Measurements from ENCODE around the gene C2orf92.
"Not testable (repeated sequence)": the region's sequence is repeated elsewhere in the genome, so short reads cannot be mapped to it uniquely, and the experiment has no call there.

The C2orf92 gene

DNA sequence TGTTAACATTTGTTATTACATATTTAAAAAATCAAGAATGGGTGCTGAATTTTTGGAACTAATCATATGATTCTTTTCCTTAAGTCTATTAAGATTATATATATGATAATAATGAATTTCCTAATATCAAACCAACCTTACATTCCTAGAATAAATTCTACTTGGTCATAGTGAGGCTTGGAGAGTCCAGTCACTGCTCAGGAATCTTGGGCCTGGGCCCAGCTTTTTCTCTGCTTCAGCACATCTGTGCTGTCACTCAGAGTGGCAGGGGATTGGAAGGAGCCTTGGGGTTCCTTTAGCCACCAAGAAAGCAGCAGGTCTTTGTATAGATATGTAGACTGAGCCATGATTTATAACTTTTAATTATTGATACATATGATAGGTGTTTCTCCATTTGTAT lies 24.0 kb downstream of the C2orf92 start:
- no peak for DNase-seq (ENCODE audit: low read depth)

DNA sequence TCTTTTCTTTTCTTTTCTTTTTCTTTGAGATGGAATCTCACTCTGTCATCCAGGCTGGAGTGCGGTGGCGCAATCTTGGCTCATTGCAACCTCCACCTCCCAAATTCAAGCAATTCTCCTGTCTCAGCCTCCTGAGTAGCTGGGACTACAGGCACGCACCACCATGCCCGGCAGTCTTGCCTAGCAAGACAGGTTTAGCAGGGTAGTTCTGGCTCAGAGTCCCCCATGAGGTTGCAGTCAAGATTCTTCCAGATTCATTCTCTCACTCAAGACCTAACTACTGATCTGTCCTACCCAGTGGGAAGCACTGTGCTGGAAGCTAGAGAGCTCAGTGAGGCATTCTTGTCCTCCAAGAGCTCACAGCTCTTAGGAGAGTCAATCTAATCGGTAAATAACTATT lies 26.2 kb downstream of the C2orf92 start:
- DNase-seq (ENCODE audit: low read depth), result no peak

DNA sequence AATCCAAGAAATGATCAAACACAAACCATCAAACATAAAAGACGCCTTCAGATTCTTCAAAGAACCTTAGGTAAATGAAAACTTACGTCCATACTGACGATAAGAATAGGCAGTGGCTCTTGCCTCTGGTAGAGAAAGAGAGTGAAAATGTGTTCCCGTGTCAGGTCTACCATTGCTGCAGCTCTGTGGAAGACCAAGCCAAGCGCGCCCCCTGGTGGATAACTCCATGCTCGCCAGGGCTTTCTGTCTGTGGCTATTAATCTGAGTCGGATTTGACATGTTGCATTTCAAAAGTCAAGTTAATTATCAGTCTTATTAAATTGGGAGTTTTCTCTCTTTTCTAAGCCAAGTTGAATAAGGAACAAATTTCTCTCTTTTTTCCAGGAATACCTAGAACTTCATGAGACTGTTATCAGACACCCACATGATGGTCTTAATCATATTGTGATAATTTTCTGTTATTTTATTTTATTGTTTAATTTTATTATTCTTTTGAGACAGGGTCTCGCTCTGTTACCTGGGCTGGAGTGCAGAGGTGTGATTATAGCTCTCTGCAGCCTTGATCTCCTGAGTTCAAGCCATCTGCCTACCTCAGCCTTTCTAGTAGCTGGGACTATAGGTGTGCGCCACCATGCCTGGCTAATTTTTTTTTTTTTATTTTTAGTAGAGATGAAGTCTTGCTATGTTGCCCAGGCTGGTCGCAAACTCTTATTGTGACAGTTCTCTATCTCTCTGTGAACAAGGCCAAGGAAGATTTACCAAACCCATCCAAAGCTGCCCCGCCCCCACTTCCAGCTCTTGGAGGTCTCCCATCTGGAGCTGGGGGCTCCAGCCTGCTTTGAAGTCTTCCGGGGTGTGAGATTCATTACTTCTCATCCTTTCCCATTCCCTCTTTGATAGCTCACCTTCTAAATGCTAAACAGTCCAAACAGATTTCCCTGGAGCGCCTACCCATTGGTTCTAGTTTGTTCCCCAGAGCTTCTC lies 28.0 kb downstream of the C2orf92 start:
- DNase-seq (ENCODE audit: low read depth), result no peak

DNA sequence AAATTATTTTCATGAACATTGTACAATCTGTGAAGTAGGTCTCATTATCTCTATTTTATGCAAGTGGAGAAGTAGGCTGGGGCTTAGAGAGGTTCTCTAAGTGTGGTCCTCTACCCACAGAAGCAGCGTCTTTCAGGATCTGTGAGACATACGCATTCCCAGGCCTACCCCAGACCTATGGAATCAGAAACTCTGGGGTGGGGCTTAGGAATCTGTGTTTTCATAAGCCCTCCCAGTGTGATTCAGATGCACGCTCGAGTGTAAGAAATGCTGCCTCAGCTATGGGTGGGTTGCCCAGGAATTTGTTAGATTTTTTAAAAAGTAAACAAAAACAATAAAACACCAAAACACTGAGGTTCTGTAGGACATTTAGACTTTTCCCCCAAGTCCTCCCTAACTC lies 29.0 kb downstream of the C2orf92 start:
- DNase-seq (ENCODE audit: low read depth), result no peak

DNA sequence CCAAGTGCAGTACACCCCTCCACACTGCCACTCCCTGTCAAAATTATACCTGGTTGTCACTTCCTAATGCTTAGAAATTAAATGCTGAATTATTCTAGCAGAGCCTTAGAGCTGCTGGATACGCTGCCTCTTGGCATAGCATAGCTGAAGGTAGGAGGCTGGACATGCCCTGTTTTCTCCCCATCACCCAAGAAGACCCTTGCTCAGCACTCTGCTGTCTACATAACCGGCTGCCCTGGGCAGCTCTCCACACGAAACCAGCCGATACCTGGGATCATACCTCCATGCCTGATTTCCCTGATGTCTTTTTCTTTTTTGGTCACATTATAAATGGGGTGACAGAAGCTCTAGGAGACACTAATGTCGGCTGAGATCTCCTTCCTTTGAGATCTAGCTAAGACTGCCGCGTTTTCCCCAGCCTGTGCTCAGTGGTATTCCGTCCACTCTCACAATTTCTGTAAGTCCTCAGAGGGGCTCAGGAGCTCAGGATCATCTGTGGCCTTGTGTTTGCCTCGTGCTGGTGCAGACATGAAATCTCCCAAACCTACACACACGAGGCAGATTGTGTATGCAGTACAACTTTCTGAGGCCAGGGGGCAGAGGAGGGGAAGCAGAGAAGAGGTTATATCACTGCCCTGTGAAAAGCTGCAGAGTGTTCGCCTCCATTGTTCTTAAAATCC lies 30.4 kb downstream of the C2orf92 start:
- DNase-seq (ENCODE audit: low read depth), result no peak

DNA sequence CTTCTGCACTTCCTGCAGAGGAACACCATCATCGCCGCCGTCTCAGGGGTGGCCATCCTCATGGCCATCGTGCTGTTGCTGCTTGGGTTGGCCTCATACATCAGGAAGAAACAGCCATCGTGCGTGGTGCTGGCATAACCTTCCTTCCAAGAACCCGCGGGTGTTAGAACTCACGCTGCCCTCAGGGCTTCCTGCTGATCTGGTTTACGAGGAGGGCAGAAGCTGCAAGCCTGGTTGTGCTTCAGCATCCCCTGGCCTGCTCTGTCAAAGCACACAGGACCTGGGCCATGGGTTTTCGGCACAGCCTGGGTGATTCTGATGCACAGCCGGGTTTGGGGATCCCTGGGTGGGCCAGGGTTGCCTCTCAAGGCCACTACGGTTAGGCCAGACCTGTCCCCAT lies 31.7 kb downstream of the C2orf92 start:
- no peak for DNase-seq (ENCODE audit: low read depth)

DNA sequence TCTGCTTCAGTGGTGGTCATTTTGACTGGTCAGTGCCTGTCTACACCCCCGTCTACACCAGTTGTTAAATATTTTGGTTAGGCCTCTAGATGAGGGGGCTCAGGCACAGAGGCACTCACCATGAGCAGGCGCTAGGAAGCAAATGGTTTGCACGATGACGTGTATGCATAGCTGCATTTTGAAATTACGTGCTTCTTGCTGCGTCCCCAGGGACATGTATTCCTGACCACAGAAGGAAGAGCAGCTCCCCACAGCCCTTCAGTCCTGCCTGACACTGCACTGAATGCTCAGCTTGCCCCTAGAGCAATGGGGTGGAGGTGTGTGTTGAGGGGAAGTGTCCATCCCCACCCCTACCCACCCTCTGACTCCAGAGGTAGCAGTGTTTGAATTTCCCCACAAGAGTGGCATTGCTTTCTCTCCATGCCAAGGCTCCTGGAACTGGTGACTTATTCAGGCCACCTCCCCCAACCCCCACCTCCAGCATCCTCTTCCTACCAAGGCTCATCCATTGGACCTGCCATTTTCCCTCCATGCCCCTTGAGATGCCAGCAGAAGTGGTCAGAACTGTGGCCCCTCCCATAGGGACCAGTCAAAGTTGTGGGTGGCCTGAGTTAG lies 32.4 kb downstream of the C2orf92 start:
- no peak for DNase-seq (ENCODE audit: low read depth)

DNA sequence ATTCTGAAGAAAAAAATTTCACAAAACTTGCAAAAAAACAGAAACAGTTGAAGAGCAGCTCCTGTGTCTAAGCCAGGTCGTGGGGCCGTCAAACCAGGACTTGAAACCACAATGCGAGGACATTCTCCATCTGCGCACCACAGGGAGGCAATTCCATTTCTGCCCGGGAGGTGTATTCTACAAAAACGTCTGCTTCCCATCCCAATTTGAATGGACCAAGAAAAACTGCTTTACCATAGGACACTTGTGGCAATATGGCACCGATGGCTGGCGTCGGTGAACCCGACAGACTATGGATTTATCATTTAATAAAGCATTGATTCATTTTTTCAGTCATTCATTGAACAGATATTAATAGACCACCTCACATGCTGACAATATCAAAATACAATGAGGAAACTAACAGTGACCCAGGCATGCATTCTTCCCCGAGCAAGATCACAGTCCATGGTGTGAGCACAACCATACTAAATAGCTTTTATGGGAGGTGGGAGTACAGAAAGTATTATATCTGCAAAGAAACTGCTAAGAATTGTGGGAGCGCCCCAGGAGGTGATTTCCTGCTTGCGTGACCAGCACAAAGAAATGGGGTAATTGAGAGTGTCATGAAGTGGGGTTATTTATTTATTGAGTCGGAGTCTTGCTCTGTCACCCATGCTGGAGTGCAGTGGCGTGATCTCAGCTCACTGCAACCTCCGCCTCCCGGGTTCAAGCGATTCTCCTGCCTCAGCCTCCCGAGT lies 33.4 kb downstream of the C2orf92 start:
- no peak for DNase-seq (ENCODE audit: low read depth)

DNA sequence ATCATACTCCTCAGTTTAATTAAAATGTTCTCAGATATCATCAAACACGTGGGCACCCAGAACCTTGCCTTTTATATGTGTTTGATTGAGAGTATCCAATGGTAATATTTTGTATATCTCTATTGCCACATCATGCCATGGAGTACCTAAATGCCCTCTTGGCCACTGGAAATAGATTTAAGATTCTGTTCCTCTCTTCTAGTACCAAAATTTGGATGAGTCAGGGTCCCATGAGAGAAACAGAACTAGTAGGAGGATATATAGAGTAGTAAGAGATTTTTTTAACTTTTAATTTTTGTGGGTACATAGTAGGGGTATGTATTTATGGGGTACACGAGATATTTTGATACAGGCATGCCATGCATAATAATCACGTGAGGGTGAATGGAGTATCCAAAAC lies 34.2 kb downstream of the C2orf92 start:
- no peak for DNase-seq (ENCODE audit: low read depth)

DNA sequence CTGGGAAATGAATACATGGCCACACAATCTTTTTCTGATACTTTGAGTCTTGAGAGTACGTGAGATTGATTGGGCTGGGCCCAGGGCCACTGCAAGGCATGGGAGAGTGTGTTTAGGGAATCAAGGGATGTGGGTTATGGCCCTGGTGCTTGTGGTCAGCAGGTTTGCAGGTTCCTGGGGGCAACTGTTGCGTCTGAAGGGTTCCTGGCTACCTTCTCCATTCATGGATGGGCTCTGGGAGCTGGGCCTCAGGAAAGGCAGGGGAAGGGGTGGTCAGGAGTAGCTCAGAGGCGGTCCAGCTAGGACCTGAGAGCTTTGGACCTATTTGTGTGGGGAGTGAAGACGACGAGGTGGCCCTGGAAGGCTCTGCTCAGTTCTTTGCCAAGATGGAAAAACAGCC lies 35.5 kb downstream of the C2orf92 start:
- no peak for DNase-seq (ENCODE audit: low read depth)

DNA sequence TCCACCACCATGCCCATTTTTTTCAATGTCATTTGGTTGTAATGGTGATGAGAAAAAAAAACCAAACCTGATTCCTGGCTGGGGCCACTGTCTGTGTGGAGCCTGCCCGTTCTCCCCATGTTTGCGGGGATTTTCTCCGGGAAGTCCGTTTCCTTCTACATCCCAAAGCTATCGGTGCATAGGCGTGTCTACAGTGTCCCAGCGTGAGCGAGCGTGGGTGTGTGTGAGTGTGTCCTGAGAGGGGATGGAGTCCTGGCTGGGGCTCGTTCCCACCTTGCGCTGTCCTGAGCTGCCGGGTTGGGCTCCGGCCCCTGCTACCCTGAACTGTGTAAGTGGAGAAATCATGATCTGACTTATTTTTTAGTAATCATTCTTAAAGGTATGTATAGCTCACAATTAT lies 36.6 kb downstream of the C2orf92 start:
- no peak for DNase-seq (ENCODE audit: low read depth)

DNA sequence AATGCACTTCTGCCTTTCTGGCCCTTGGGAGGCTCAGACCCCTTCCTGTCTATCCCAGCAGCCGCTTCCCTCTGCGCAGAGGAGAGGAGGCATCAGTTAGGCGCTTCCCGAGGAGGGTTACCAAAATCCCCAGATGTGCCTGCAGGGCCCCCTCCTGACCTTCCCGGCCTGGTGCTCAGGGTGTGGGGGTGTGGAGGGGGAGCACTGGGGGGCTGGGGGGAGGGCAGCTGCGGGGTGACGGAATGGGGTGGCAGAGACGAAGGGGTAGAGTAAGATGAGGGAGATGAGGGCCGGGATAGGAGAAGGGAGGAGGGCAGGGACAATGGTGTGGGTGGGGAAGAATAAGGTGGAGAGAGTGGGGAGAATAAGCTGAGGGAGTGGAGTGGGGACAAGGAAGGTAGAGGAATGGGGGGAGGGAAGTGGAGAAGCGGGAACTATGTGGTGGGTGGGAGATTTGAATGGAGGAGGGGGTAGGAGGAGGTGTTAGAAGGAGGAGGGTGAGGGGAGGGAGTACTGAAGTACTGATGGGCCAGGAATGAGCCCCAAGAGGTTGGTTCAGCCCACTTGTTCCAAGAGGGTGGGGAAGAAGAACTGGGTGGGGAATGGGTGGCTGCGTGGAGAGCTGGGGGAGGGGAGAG lies 37.3 kb downstream of the C2orf92 start:
- no peak for DNase-seq (ENCODE audit: low read depth)

DNA sequence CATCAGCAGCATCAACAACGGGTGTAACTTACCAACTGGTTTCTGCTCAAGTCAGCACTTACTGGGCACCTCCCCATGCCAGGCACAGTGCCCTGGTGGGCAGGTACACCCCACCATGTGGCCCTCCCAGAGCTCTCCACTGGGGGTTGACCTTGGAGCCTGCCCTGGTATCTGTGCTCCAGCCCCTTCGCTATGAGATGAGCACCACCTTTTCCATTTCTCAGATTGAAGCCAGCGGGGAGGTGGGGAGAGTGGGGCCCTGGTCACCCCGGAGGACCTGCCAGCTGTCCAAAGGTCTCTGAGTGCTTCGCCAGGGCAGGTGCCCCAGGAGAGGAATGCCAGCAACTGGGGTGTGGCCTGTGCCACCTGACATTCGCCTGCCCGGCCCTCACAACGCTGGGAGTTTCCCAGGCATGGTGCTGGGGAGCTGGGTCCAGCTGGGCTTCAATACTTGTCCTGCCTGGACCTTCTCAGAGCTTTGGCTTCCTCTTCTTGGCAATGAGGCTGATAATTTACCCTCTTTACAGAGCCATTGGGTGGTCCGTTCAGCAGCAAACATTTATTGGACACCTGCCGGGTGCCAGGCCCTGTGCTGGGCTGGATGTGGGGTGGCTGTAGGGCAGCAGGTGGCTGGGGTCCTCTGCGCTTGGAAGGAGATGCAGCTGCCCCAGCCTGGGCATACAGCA lies 38.0 kb downstream of the C2orf92 start:
- no peak for DNase-seq (ENCODE audit: low read depth)

DNA sequence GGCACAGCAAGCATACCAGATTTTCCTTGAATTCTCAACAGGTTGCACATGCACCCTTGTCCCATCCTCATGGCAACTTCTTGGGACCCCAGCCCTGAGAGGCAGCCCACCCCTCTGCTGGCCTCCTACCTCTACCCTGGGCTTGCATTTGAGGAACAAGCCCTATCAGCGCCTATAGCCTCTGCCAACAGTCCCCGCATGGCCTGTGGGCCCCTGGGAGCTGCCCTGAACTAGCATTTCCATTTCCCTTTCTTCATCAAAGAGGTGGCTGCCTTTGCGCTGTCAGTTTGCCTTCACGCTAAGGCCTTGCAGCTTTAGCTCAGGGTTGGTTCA lies 38.5 kb downstream of the C2orf92 start:
- no peak for DNase-seq (ENCODE audit: low read depth)

DNA sequence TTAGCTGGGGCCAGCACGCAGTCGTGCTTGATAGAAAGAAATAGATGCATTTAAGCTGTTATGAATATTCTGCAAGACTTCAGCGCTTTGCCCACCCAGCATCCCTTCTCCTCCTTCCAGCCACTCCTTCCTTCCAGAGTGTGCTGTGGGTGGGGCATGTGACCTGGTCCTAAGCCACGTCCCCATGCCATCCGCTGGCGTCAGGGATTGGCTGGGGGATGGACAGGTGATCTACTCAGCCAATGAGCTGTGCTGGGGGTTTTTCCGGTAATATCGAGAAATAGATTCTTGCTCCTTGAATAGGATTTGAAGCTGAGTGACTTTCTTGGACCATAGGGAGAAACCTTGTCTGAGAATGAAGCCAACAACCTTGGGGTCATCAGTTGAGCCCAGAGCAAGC lies 39.1 kb downstream of the C2orf92 start:
- DNase-seq (ENCODE audit: low read depth), result no peak

DNA sequence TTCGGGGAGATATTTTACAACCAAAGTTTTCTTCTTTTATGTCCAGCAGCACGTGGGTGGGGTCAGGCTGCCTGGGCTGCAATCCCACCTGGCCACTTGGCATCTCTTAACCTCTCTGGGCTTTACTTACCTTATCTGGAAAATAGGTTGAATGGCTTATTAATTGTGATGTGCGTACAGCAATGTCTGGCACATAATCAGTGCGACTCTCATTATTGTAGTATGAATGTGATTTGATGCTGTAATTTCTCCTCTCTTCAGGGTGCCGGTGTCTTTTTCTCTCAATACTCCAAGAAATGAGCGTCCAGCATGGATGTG lies 41.8 kb downstream of the C2orf92 start:
- no peak for DNase-seq (ENCODE audit: low read depth)

DNA sequence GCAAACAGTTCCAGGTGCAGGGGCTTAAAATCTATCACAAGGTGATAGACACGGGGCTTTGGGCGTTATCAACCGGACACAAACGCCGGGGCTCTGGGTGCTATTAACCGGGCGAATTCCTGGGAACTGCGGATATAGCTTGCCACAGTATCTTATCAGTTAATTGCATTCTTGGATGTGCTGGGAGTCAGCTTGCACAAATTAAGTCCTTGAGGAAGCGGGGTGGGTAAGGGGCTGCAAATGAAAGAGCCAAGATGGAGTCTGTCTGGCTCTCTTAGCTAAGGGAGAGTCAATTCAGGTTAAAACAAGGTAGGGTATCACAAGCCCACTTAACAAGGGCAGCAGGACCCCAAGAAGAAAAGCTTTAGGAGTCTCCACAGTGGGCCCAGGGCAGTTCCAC lies 42.7 kb downstream of the C2orf92 start:
- DNase-seq (ENCODE audit: low read depth), result not testable (repeated sequence)

DNA sequence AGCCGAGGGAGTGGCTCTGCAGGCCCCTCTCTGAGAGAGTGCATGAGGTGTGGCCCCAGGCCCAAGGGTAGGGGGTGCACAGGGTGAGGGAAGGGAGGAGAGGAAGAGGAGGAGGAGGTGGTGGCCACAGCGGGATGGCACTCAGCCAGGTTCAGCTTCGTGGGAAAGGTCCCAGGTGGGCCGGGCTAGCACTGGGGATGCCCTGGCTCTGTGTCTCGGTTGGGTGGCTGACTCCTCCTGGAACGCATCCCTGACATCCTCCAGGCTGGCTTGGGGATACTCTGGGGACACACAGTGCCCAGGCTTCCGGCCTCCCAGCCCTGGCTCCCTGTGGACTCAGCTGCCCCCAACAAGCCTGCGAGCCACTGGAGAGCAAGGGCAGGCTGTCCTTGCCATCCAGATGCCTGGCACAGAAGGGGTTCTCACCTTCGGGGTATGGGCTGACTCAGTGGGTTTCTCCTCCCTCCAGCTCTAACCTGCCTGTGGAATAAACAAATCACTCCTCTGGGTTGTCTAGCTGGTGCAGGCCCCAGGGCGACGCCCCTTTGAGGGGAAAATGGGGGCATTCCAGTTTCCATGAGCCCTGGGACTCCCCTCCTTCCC lies 43.3 kb downstream of the C2orf92 start:
- no peak for DNase-seq (ENCODE audit: low read depth)

DNA sequence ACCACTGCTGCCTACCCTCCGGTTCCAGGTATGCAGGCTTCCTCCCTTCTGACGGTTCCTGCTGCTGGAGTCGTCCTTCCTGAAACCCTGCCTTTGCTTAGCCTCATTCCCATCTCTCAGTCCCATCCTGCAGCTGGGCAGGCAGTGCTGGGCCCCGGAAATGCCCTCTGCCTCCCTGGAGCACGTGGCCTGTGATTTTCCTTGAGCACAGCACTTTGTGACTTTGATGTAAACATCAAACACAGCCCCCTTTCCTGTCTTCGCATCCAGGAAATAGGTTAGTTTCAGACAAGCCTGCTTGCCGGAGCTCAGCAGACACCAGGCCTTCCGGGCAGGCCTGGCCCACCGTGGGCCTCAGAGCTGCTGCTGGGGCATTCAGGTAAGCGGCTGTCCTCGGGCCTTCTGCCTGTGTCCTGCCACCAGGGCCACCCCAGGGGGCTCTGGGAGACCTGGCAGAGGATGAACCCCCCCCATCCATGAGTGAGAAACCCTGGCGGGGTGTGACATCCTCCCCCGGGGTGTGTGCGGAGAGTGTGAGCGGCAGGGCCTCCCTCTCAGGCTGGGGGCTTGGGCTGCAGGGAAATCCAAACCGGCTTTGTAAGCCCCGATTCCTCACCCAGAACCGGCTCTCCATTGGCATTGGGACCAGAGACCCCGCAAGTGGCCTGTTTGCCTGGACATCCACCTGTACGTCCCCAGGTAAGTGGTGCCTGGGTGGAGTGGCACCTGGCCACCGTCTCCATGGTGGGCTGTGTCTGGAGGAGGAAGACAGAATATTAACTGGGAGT lies 44.0 kb downstream of the C2orf92 start, which contains the start of gene ZAP70:
Gene ZAP70, plus strand, starts transcription at position 281 of the 788 bp plus-strand sequence. CDS start 10,461 bp downstream, outside the sequence.
- DNase-seq (ENCODE audit: low read depth), result no peak

Measured in GM04503 (cell line).